Aorta (tissue), 5 donors: Measurements from ENCODE around the gene CALR3. TPM values are rescaled to one million over a fixed set of nuclear protein-coding genes. Genes with fewer than 3 reads are reported as not detected.
A peak's percentile ranks its signal among the peaks of the same experiment; 100 is the strongest.

Experiments
- ATAC-seq: fragments of 200-7000 bp; cut with Tn5 transposase; one replicate; pipeline ENCODE4 v1.9.1; 2022; ENCODE audit warnings: moderate library complexity; ENCODE audit not compliant: low FRiP score
- DNase-seq, 2 donors: peaks; one replicate each; pipeline ENCODE4 v3.0.0-alpha.2; 2020
- H3K27ac ChIP-seq, 2 donors: one replicate each; pipeline ENCODE4 v1.5.1; 2013; ENCODE audit warnings: low read length in 2 of 2, mild to moderate bottlenecking in 2 of 2, moderate library complexity in 2 of 2, control low read depth in 1 of 2, inconsistent platforms in 1 of 2, low read depth in 1 of 2
- H3K27me3 ChIP-seq, 2 donors: one replicate each; pipeline ENCODE4 v1.6.1; 2013; ENCODE audit warnings: control low read depth in 1 of 2, low read length in 1 of 2, mild to moderate bottlenecking in 1 of 2, moderate library complexity in 1 of 2; ENCODE audit not compliant: insufficient read depth in 2 of 2, control insufficient read depth in 1 of 2
- H3K36me3 ChIP-seq, 2 donors: one replicate each; pipeline ENCODE4 v1.6.1; 2013; ENCODE audit warnings: control low read depth in 1 of 2, low read length in 1 of 2, mild to moderate bottlenecking in 1 of 2; ENCODE audit not compliant: insufficient read depth in 2 of 2, control insufficient read depth in 1 of 2
- H3K4me1 ChIP-seq, 2 donors: one replicate each; pipeline ENCODE4 v1.6.1; 2013; ENCODE audit warnings: low read length in 2 of 2, control low read depth in 1 of 2, mild to moderate bottlenecking in 1 of 2, moderate library complexity in 1 of 2; ENCODE audit not compliant: insufficient read depth in 2 of 2, control insufficient read depth in 1 of 2
- H3K4me3 ChIP-seq, 2 donors: one replicate each; pipeline ENCODE4 v1.5.1; 2013; ENCODE audit warnings: low read length in 2 of 2, control low read depth in 1 of 2, mild to moderate bottlenecking in 1 of 2
- H3K9me3 ChIP-seq: one replicate; pipeline ENCODE4 v1.6.1; 2013; ENCODE audit warnings: mild to moderate bottlenecking, low read length; ENCODE audit not compliant: control insufficient read depth
- WGBS, 2 donors: extraction: QIAGEN DNeasy Blood & Tissue Kit; methylation state at CpG; one replicate each; pipeline ENCODE4 v1.1.7; 2013; 5-methylcytosine and 5-hydroxymethylcytosine counted together
- intact Hi-C, 2 donors: fragments of 100-400 bp; cut with DNase I; formaldehyde crosslinking; loops; one replicate each; pipeline versions ENCODE4 v1.14.2 to v1.15.0; 2022
- polyA plus RNA-seq, 2 donors: library from polyadenylated mRNA; stranded (reverse); fragments of 200-250 nt; gene quantifications; one replicate each; pipeline ENCODE4 v1.2.3, GENCODE V29; 2013
- total RNA-seq, 2 donors: library from RNA; stranded (reverse); fragmentation: NEBNext Ultra II Directional; extraction: Animal tissue kit (Norgen Biotek cat#: 25700); gene quantifications; one replicate each; pipeline ENCODE4 v1.2.1, GENCODE V29; 2021
- donor health status: healthy with polysubstance abuse.
- donor health status: Bipolar disorder and iron deficiency.
- donor health status: DM: no; HTN: no; CAD: no.
- donor health status: DM: no; HTN: no; CAD: no.
- donor health status: DM: yes; HTN: yes; CAD: no.

Gene CALR3
- total and polyA plus RNA-seq, 4 donors = not detected

DNA sequence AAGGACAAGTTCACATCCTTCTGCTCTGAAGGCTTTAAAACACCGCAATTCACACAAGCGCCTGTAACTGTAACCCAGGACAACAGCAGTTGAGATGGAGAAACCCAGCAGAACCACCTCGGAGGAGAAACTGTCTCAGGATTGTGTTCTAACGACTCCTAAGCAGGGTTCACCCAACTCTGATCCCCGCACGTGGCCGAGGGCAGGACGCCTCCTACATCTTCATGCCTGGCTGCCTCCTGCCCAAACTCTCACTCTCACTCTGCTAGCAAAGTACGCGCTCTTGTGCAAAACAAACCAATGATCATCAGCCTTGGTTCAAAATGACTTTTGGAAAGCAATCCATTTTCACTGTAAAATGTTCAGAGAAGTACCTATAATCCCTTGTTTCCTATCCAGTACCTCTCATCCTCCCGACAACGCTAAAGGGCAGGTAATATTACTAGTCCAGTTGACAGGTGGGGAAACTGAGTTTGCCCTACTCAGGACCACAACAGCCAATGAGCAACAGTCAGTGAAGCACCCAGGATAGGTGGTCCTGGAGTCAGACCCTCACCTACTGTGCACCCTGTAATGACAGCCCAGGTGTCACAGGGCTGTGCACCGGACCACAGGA, 49.8 kb downstream of the CALR3 start:
- 77 to 87% methylated on average over 13 of the region's 13 CpGs for WGBS, 2 donors
- ATAC-seq = no peak
- Histone ChIP-seq H3K27ac (no peak overlapping the region), H3K4me3 (no peak overlapping the region), H3K27me3 (no peaks in the 10 kb centered on the region), H3K36me3 (no peaks in the 10 kb centered on the region), H3K9me3 (no peaks in the 10 kb centered on the region), H3K4me1 (no peaks in the 10 kb centered on the region)
- intact Hi-C loops = no loop called here
- no peak for DNase-seq

DNA sequence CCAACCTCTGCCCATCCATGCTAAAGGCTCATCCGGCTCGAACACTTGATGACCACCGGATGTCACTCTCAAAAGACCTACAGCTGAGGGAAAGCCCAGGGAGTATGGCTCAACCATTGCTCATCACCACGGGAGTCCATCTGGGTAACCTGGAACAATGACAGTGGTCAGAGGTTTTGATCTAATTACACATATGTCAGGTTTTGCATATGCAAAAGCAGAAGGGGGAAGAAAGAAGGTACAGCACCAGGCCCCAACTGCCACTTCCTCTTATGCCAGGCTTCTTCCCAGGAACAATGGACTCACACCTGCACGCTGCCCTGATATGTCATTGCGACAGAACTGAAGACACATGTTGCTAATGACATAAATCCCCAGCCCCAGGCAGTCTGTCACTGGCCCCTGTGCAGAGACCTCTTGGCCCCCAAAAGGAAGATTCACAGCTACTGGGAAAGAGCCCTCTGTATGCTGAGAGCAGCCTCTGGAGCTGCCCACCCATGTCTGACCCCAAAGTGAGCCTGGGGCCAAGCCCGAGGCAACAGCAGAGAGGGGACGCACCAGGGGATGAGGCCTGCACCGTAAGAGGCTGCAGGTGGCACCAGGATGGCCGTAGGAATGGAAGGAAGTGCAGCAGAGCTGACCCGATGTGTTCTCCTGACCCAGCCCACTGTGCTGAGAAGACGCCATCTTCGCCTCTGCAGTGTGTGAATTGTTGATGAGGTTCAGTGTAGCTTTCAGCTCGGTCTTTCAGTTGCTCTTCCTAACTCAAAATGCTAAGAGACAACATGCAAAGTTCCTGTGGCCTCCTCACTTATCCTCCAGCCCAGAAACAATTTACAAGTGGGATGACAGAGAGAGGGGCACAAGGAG, 50.5 kb downstream of the CALR3 start:
- H3K9me3 ChIP-seq = no peaks in the 10 kb centered on the region
- 86 to 87% methylated on average over 14 of the region's 14 CpGs for WGBS, 2 donors
- no peak for DNase-seq
- no peak overlapping the region for H3K4me3 ChIP-seq
- no peak overlapping the region for H3K27ac ChIP-seq
- no peak for ATAC-seq
- intact Hi-C loops = no loop called here
- no peaks in the 10 kb centered on the region for H3K27me3 ChIP-seq
- H3K36me3 ChIP-seq = no peaks in the 10 kb centered on the region
- H3K4me1 ChIP-seq = no peaks in the 10 kb centered on the region

DNA sequence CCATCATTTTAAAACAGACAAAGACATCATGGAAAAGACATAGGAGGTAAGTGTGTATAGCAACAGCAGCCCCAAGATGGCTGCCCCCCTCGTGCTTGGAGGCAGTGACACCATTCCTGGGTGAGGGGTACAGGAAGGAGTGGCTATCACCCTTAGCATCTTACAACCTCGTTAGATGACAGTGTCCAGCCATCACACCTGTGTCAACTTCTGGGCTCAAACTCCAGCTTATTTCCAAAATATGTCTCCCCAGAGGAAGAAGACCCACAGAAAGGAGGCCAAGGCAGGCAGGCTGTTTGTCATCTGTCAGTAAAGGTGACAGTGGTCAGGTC, 51.7 kb downstream of the CALR3 start:
- Histone ChIP-seq H3K4me1 (no peaks in the 10 kb centered on the region), H3K4me3 (no peak overlapping the region), H3K27me3 (no peaks in the 10 kb centered on the region), H3K36me3 (no peaks in the 10 kb centered on the region), H3K27ac (no peak overlapping the region), H3K9me3 (no peaks in the 10 kb centered on the region)
- intact Hi-C loops = no loop called here
- no peak for DNase-seq
- 64 to 66% methylated on average over 2 of the region's 2 CpGs for WGBS, 2 donors
- ATAC-seq = no peak

DNA sequence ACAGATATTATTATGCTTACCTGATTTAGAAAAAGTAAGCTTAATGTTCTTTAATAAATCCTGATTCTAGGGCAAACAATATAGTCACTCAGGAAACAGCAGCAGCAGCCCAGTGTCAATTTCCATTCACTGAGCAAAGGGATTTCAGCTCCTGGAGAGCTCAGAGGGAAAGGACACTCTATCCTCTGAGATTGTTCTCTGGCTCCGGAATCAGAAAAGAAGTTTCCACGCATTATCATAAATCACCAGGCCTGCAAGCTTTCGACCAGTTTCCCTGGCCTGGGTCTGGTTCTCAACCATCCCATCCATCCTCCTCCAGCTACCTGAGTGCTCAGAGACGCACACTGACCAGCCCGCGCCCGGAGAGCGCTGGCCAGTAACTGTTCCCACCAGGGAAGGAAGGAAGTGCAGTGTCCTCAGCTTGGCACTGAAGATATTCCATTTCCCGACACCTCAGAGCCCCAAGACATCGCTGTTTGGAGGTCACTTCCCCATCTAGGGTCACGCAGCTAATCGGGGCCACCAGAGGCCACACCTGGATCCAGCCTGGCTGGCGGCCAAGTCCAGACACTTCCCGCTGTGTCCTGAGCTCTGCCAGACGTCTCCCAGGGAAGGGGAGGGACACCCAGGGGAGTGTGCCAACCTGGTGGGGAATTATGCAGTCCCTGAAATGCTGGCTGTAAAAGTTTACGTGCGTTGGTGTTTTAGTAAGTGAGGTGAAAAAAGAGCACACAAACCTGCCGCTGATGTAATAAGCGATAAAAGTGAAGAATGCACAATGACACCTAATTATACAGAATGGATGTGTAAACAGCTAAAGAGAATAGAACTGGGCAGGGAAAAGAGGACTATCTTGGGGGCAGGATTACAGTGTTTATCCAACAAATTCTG, 53.3 kb downstream of the CALR3 start:
- no peak overlapping the region for H3K27ac ChIP-seq
- no peaks in the 10 kb centered on the region for H3K9me3 ChIP-seq
- WGBS, 2 donors = 77 to 79% methylated on average over 19 of the region's 19 CpGs
- H3K27me3 ChIP-seq = no peaks in the 10 kb centered on the region
- intact Hi-C loops = no loop called here
- ATAC-seq = no peak
- no peaks in the 10 kb centered on the region for H3K4me1 ChIP-seq
- no peak overlapping the region for H3K4me3 ChIP-seq
- H3K36me3 ChIP-seq = no peaks in the 10 kb centered on the region
- DNase-seq = no peak

DNA sequence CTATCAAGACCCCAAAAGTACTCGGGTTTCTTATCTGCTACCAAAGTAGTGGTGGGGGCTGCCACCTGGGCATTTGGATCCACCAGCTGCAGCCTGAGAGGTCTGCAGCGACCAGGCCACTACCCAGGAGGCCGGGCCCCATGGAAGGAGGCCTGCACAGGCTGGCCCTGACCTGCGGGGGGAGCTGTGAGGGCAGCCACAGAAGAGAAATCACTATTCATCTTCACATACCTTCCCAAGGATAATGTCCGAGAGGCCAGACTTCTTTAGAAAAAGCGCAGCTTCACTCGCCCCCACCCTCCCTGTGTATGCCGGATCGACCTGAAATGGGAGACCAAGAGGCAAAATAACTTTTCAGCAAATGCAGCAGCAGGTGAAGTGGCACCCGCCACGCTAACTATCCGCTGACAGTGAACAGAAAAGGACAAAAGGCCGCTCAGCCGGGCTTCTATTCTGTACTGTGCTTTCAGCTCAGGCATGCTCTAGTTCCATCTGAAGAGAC, 54.3 kb downstream of the CALR3 start:
- H3K4me1 ChIP-seq = no peaks in the 10 kb centered on the region
- DNase-seq (no peak), ATAC-seq (no peak)
- H3K4me3 ChIP-seq = no peak overlapping the region
- H3K27me3 ChIP-seq = no peaks in the 10 kb centered on the region
- no peak overlapping the region for H3K27ac ChIP-seq
- 83 to 86% methylated on average over 14 of the region's 14 CpGs for WGBS, 2 donors
- intact Hi-C loops = no loop called here
- H3K9me3 ChIP-seq = no peaks in the 10 kb centered on the region
- H3K36me3 ChIP-seq = no peaks in the 10 kb centered on the region

DNA sequence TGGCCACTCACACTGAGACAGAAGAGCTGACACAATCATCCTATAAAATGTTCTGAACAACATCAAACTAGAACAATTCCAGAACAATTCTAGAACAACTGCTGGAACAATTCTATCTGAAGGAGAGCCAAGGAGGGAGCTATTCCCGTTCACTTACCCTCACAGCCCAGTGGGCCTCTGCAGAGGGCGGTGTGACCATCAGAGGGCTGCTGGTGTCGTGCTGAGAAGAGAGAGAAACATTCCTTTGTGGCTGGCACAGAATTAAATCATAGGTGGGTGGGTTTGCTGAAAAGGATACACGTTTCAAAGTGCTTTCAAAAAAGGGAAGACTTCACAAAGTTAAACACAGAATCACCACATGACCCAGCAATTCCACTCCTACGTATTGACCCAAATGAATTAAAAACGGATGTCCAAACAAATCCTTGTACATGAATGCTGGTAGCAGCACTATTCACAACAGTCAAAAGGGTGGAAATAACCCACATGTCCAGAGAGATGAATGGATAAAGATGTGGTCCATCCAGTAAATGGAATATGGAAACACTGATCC, 59.1 kb downstream of the CALR3 start:
- WGBS, 2 donors = 73 to 76% methylated on average over 6 of the region's 6 CpGs
- DNase-seq = no peak
- Histone ChIP-seq H3K9me3 (no peaks in the 10 kb centered on the region), H3K4me1 (peaks cover 0 to 3% of the 10 kb centered on the region in 2 donors), H3K4me3 (no peak overlapping the region), H3K36me3 (no peaks in the 10 kb centered on the region), H3K27me3 (no peaks in the 10 kb centered on the region), H3K27ac (peak overlapping the region in 1 of 2 donors; percentile 76)
- intact Hi-C loops = no loop called here
- no peak for ATAC-seq

DNA sequence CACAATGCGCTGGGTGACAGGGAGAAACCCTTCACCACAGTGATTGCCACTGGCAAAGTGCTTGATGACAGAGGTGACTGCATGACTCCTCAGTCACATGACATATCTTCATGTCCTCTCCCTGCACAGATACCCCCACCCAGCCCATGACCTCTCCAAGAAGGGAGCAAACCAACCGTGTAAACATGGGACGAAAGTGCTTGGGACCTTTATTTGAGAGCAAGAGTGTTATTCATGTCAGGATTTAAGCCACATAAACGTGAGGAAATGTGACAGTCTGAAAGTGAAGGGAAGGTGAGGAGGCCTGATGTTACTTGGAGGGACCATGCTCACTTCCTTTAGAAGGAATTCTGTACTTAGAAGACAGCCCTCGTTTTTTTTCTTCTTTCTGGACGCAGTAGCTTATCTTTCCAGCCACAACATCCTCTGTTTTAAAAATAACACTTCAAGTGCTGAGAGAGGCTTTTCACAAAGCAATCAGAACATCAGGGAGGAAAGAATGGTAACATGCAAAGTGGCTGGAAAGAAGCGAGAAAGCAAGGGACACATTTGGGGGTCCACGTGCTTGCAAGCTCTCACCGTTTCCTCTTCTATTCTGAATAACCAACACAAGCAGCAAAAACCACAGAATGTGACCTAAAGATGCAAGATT, 59.8 kb downstream of the CALR3 start:
- Histone ChIP-seq H3K9me3 (no peaks in the 10 kb centered on the region), H3K27ac (peak overlapping the region in 1 of 2 donors; percentile 76), H3K4me3 (no peak overlapping the region), H3K4me1 (peaks cover 0 to 3% of the 10 kb centered on the region in 2 donors), H3K27me3 (no peaks in the 10 kb centered on the region), H3K36me3 (no peaks in the 10 kb centered on the region)
- DNase-seq (no peak), ATAC-seq (no peak)
- WGBS, 2 donors = 49 to 67% methylated on average over 9 of the region's 9 CpGs
- intact Hi-C loops = no loop called here
